Loucy (cell line): ENCODE results near the gene ALG6.

Experiments
- H2AFZ ChIP-seq: fragments of 200-600 bp; sonication (generic); 2 replicates; pipeline ENCODE4 v1.6.0; 2016; ENCODE audit warnings: antibody characterized with exemption, mild to moderate bottlenecking, low read length, moderate library complexity
- H3F3A ChIP-seq: fragments of 200-600 bp; 2 replicates; pipeline ENCODE4 v1.6.0; 2016; ENCODE audit warnings: antibody characterized with exemption, low read depth, mild to moderate bottlenecking
- H3K27me3 ChIP-seq: fragments of 200-600 bp; sonication (generic); 2 replicates; pipeline ENCODE4 v1.6.1; 2014; ENCODE audit warnings: low read length, mild to moderate bottlenecking; ENCODE audit not compliant: insufficient read depth, poor library complexity, severe bottlenecking
- H3K36me3 ChIP-seq: fragments of 200-600 bp; sonication (generic); 2 replicates; pipeline ENCODE4 v1.6.1; 2016; ENCODE audit warnings: low read length; ENCODE audit not compliant: insufficient read depth
- H3K4me1 ChIP-seq: fragments of 200-600 bp; sonication (generic); 2 replicates; pipeline ENCODE4 v1.5.1; 2014; ENCODE audit warnings: low read length, mild to moderate bottlenecking; ENCODE audit not compliant: insufficient read depth, poor library complexity, severe bottlenecking
- H3K4me2 ChIP-seq: fragments of 200-600 bp; sonication (generic); 2 replicates; pipeline ENCODE4 v1.6.0; 2014; ENCODE audit warnings: antibody characterized with exemption, low read length, low read depth, mild to moderate bottlenecking; ENCODE audit not compliant: poor library complexity, severe bottlenecking
- H3K4me3 ChIP-seq: fragments of 200-600 bp; sonication (generic); 2 replicates; pipeline ENCODE4 v1.5.1; 2014; ENCODE audit warnings: low read length, mild to moderate bottlenecking, mixed read lengths; ENCODE audit not compliant: poor library complexity, severe bottlenecking
- H3K79me2 ChIP-seq: fragments of 200-600 bp; sonication (generic); 2 replicates; pipeline ENCODE4 v1.6.1; 2014; ENCODE audit warnings: low read length; ENCODE audit not compliant: insufficient read depth
- H3K9ac ChIP-seq: fragments of 200-600 bp; sonication (generic); 2 replicates; pipeline ENCODE4 v1.6.0; 2014; ENCODE audit warnings: mild to moderate bottlenecking, low read depth, low read length, moderate library complexity; ENCODE audit not compliant: poor library complexity, severe bottlenecking
- H3K9me2 ChIP-seq: fragments of 200-600 bp; sonication (generic); replicated peaks from 2 replicates; pipeline ENCODE4 v1.6.1; 2016; ENCODE audit warnings: low read depth, low read length, mixed read lengths
- H3K9me3 ChIP-seq: fragments of 200-600 bp; sonication (generic); 2 replicates; pipeline ENCODE4 v1.6.1; 2014; ENCODE audit warnings: mild to moderate bottlenecking, antibody characterized with exemption, low read length, low read depth; ENCODE audit not compliant: insufficient read depth
- H4K20me1 ChIP-seq: fragments of 200-600 bp; sonication (generic); 2 replicates; pipeline ENCODE4 v1.6.0; 2014; ENCODE audit warnings: antibody characterized with exemption, low read length, mild to moderate bottlenecking; ENCODE audit not compliant: insufficient read depth, poor library complexity, severe bottlenecking
- EZH2phosphoT487 ChIP-seq: fragments of 200-600 bp; IDR thresholded peaks from 2 replicates; pipeline ENCODE4 v1.6.1; 2018; ENCODE audit warnings: antibody characterized with exemption, mild to moderate bottlenecking, moderate library complexity, borderline replicate concordance
- TF ChIP-seq, protein P1 (sequence below): fragments of 200-600 bp; sonication (generic); conservative IDR thresholded peaks from 2 replicates; pipeline ENCODE4 v1.5.1; 2014; ENCODE audit warnings: mild to moderate bottlenecking, antibody characterized with exemption, low read length

Gene ALG6

DNA sequence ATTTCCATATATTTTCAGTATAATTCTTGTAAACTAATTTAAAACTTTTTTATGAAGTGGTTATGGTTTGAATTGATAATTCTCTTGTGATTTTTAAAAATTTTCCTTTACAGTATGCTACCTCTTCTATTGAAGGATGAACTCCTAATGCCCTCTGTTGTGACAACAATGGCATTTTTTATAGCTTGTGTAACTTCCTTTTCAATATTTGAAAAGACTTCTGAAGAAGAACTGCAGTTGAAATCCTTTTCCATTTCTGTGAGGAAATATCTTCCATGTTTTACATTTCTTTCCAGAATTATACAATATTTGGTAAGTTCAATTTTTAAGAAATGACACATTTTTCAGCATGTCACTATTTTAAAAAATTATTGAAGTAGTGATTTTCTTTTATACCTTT, 61.4 kb downstream of the ALG6 start:
- Histone ChIP-seq H4K20me1 (no peaks in the 10 kb centered on the region), H3K79me2 (no peaks in the 10 kb centered on the region), H3K36me3 (peaks cover 11% of the 10 kb centered on the region; the same call in 1 of the 2 replicates), H3K27me3 (no peaks in the 10 kb centered on the region), H3K4me3 (no peak overlapping the region), H3K4me2 (no peak overlapping the region), H3K4me1 (no peaks in the 10 kb centered on the region), H2AFZ (no peak overlapping the region), H3K9me3 (peaks cover 5% of the 10 kb centered on the region; the same call in 1 of the 2 replicates), H3F3A (no peaks in the 10 kb centered on the region), H3K9ac (no peak overlapping the region), H3K9me2 (no peaks in the 10 kb centered on the region)
- no peak for TF ChIP-seq EZH2phosphoT487
- TF ChIP-seq, protein P1, sequence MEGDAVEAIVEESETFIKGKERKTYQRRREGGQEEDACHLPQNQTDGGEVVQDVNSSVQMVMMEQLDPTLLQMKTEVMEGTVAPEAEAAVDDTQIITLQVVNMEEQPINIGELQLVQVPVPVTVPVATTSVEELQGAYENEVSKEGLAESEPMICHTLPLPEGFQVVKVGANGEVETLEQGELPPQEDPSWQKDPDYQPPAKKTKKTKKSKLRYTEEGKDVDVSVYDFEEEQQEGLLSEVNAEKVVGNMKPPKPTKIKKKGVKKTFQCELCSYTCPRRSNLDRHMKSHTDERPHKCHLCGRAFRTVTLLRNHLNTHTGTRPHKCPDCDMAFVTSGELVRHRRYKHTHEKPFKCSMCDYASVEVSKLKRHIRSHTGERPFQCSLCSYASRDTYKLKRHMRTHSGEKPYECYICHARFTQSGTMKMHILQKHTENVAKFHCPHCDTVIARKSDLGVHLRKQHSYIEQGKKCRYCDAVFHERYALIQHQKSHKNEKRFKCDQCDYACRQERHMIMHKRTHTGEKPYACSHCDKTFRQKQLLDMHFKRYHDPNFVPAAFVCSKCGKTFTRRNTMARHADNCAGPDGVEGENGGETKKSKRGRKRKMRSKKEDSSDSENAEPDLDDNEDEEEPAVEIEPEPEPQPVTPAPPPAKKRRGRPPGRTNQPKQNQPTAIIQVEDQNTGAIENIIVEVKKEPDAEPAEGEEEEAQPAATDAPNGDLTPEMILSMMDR = no peak

GRCh38 chr1:63429281-63429680, 61.9 kb downstream of the ALG6 start:
- Histone ChIP-seq H3K4me2 (no peak overlapping the region), H4K20me1 (no peaks in the 10 kb centered on the region)

DNA sequence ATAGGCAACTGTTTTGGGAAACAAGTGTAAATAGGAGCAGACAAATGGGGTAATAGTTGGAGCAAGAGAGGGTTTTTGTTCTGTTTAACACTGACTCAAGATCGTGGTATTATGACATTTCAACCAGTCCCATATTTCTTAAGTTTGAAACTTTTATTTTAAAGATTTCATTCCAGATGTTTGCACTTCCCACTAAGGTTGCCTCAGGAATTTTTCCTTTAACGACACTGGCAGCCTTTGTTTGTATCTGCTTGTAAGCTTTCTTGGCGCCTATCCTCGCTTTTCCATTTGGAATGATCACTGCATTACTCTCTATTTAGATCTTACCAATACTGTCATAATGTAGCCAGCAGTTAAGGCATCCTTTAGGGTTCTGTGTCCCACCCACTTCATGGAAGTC, 67.7 kb downstream of the ALG6 start:
- H3K4me2 ChIP-seq = no peak overlapping the region
- H3K36me3 ChIP-seq = peaks cover 10% of the 10 kb centered on the region; the same call in 1 of the 2 replicates
- H3K9me2 ChIP-seq = no peaks in the 10 kb centered on the region
- no peaks in the 10 kb centered on the region for H3K4me1 ChIP-seq
- H3K79me2 ChIP-seq = no peaks in the 10 kb centered on the region
- H3K4me3 ChIP-seq = no peak overlapping the region
- no peak overlapping the region for H2AFZ ChIP-seq
- H4K20me1 ChIP-seq = no peaks in the 10 kb centered on the region
- H3K27me3 ChIP-seq = no peaks in the 10 kb centered on the region
- no peak overlapping the region for H3K9ac ChIP-seq
- TF ChIP-seq, protein P1 = no peak
- TF ChIP-seq EZH2phosphoT487 = no peak
- H3K9me3 ChIP-seq = peaks cover 5% of the 10 kb centered on the region; the same call in 1 of the 2 replicates
- no peaks in the 10 kb centered on the region for H3F3A ChIP-seq

More at GRCh38 chr1:63429281-63429680, 61.9 kb downstream of the ALG6 start:
- TF ChIP-seq EZH2phosphoT487 = no peak
- TF ChIP-seq, protein P1 = no peak
- H2AFZ ChIP-seq = no peak overlapping the region
- H3K9ac ChIP-seq = no peak overlapping the region
- peaks cover 5% of the 10 kb centered on the region; the same call in 1 of the 2 replicates for H3K9me3 ChIP-seq
- no peak overlapping the region for H3K4me3 ChIP-seq
- H3K27me3 ChIP-seq = no peaks in the 10 kb centered on the region
- no peaks in the 10 kb centered on the region for H3K9me2 ChIP-seq
- H3K36me3 ChIP-seq = peaks cover 11% of the 10 kb centered on the region; the same call in 1 of the 2 replicates
- H3K79me2 ChIP-seq = no peaks in the 10 kb centered on the region
- H3F3A ChIP-seq = no peaks in the 10 kb centered on the region
- no peaks in the 10 kb centered on the region for H3K4me1 ChIP-seq
